CD4-positive, alpha-beta T cell treated with Interferon gamma for 1 hour (primary cell): Measurements from ENCODE around the gene AKAP6.
"Not testable (repeated sequence)": the region's sequence is repeated elsewhere in the genome, so short reads cannot be mapped to it uniquely, and the experiment has no call there.

Experiments used
- DNase-seq: peaks from one replicate; pipeline ENCODE4 v3.0.0-alpha.2; 2020

AKAP6 gene

DNA sequence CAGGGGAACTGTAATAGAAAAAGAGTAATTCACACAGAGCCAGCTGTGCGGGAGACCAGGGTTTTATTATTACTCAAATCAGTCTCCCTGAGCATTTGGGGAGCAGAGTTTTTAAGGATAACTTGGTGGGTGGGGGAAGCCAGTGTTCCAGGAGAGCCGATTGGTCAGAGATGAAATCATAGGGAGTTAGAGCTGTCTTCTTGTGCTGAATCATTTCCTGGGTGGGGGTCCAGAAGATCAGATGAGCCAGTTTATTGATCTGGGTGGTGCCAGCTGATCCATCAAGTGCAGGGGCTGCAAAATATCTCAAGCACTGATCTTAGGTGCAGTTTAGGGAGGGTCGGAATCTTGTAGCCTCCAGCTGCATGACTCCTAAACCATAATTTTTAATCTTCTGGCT, 44.1 kb downstream of the AKAP6 start:
- DNase-seq, result not testable (repeated sequence)

DNA sequence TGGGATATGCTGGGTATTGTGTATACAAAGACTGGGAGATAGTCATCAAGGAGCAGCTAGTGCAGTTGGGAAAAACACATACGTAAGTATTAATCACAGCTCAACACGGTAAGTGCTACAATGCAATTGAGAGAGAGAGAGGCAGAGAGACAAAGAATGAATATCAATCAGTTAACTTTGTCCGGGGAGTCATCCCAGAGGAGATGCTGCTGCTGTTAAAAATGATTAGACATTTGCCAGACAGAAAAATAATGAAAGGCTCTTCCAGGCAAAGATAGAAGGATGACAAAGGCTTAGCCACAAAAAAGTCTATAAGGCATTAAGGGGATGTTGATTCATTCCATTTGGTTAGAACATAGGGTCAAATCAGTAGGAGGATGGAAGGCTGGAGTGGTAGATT, 45.1 kb downstream of the AKAP6 start:
- DNase-seq, result no peak

DNA sequence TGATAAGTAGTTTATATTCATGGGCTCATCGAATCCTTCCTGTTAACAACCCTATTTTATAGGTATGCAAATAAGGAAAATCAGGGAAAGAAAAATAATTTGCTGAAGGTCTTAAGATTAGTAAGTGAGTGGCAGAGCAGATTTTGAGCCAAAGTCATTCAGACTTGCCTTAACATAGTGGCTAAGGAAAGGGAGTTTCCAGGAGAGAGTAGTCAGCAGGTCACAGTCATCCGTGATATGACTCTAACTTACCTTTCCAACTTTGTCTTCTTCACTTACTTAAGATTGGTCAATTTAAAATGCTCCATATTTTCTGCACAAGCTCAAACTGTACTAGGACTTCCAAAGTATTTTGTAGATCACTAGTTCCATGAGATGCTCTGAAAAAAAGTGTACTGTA, 46.6 kb downstream of the AKAP6 start:
- DNase-seq, result no peak

GRCh38 chr14:32377046-32377646, 48.0 kb downstream of the AKAP6 start:
- no peak for DNase-seq

- DNase-seq, result no peak
Observed at GRCh38 chr14:32378284-32378683, 49.2 kb downstream of the AKAP6 start.

GRCh38 chr14:32379447-32379846, 50.3 kb downstream of the AKAP6 start:
- DNase-seq, result no peak

DNA sequence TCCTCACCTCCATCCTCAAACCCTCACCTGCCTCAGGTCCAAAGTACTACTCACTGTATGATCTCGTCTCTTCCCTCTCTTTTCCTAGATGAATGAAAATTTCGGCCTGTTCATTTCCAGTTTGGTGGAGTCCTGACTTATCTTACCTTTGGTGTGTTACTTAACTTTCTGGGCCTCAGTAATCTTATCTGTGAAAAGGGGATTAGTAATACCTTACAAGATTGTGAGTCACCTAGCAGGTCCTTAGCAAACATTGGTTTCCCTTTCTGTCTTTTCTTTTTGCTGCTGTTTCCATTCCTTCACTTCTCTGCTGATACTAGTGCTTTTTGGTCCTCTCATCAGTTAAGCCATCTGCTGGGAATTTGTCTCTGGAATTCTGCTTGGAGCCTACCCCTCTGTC, 52.8 kb downstream of the AKAP6 start:
- DNase-seq, result no peak

DNA sequence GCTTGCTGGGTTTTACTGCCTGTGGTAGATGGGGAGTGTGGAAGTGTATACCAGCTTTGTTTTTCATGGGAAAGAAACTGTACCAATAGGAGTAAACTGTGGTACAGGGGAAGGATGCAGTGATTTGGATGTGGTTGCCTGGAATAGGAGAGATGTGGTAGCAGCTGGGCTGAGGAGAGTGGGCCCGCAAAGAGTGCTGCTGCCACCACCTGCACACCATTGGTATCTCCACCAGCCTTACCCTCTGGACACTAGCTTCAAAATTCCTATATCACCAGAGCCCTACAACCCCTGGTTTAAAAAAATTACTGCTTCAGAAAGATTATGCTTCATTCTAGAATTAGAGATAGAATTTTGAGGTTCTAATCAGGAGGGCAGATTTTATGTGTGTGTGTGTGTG, 53.6 kb downstream of the AKAP6 start:
- DNase-seq, result no peak

DNA sequence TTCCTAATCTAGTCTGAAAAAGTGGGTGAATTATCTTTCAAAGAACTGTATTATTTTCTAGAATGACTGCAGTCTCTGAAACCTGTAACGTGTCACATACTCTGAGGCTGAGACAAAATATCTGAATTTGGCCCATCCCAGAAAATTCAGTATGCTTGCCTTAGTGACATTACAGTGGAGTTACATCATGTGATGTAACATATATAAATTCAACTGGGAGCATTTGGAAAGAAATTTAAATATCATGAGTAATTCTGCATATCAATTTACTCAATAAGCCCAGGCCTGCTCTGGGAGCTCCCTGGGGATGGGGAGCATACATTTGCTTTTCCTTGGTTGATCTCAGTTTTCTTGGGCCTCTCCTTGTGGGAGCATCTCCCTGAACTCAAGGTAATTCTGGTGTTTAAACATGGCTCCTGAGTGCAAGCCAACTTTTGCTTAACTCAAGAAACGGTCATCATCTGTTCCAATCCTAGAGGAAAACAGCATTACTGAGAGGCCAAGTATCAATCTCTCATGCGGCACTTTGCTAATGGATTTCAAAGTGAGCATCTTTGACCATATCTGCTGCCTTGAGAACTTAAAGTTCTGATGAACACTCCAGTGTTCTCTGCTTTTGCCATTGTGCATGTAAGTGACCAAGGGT, 54.4 kb downstream of the AKAP6 start:
- DNase-seq, result no peak

GRCh38 chr14:32384464-32384863, 55.4 kb downstream of the AKAP6 start:
- no peak for DNase-seq

- not testable (repeated sequence) for DNase-seq
Observed at GRCh38 chr14:32387295-32387694, 58.2 kb downstream of the AKAP6 start.

GRCh38 chr14:32393119-32393518, 64.0 kb downstream of the AKAP6 start:
- no peak for DNase-seq

DNA sequence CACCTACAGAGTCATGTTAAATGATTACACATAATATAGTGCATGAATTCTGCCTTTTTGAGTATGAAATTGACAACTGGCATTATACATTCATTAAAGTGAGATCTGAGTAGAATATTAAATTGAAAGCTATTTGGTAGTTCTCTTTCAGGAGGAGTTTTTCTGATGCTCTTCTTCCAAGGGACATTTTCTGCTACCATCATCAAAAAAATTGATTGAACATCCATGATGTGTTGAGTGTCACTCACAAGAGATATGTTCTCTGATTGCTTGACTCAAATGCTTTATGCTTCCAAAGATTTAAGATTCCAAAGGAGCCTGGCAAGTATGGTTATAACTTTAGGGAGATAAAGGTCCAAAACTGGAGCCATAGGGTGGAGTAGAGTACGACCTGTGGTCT, 64.9 kb downstream of the AKAP6 start:
- DNase-seq, result no peak

- DNase-seq, result no peak
Observed at GRCh38 chr14:32396885-32397284, 67.8 kb downstream of the AKAP6 start.

GRCh38 chr14:32397861-32398640, 69.0 kb downstream of the AKAP6 start:
- no peak for DNase-seq

- DNase-seq, result no peak
Observed at GRCh38 chr14:32399920-32400319, 70.8 kb downstream of the AKAP6 start.

DNA sequence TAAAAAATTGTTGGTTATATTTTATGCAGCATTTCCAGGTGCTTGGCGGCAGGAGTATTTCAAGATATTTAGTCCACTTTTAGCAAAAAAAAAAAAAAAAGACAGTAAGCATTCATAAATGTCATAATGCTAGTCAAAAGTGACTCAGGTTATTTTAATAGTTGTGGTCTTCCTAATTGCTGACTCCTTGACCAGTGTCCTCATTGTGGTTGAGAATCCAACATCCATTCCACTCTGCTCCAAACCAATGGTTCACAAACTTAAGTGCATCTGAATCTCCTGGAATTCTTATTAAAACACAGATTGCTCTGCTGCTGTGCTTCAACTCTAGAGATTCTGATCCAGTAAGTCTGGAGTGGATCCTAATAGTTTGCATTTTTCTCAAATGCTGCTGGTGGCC, 71.4 kb downstream of the AKAP6 start:
- DNase-seq, result no peak

DNA sequence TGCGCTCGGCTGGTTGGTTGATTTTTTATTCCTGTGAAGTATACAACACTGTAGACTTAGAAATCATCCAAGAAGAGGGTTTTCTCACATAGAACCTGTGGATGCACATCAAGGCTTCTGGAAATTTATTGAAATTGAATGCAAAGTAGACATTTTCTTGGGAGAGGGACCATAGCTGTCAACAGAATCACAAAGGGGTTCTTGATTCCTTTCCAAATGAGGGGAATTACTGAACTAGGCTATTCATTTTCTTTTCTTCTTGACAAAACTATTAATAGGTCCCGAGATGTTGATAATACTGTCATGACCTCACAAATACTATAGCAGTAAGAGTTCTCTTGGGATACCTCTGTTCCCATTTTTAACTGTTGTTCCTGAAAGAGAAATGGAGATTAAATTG, 73.9 kb downstream of the AKAP6 start:
- DNase-seq, result no peak

GRCh38 chr14:32403688-32404087, 74.6 kb downstream of the AKAP6 start:
- no peak for DNase-seq

DNA sequence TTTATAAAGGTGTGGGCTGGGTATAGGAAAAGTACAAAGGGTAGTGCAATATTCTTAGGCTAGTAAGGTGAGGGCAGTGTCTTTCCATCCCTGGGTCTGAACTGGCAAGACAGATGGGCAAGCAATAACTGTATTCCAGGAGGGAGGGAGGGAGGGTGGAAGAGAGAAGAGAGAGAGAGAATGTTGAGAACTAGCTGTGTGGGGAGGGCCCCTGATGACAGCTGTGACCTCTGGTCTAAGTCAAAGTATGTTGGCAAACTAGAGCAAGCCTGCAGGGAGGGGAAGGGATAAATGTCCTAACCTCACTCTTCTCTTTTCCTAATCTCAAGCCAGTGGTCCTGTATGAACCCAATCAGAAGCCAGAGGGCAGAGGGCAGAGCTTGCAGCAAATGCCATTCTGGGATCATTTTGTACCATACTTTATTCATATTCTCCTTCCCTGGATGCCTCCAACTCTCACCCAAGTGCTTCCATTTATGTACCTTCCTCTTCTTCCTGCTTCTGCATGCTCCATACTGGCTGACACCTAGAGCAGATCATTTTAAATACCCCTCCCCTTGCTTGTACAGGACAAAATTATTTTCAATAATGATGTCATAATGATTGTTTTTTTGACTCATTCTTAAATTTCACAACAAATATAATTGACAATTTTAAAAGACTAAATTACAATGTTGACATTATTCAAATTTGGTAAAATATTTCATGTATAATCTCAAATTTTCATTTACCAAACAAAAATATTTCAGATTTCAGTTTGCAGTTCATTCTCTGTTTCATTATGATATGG, 75.9 kb downstream of the AKAP6 start:
- no peak for DNase-seq

GRCh38 chr14:32405856-32406255, 76.8 kb downstream of the AKAP6 start:
- DNase-seq, result no peak

GRCh38 chr14:32407130-32407529, 78.0 kb downstream of the AKAP6 start:
- no peak for DNase-seq

GRCh38 chr14:32408018-32408417, 78.9 kb downstream of the AKAP6 start:
- no peak for DNase-seq

DNA sequence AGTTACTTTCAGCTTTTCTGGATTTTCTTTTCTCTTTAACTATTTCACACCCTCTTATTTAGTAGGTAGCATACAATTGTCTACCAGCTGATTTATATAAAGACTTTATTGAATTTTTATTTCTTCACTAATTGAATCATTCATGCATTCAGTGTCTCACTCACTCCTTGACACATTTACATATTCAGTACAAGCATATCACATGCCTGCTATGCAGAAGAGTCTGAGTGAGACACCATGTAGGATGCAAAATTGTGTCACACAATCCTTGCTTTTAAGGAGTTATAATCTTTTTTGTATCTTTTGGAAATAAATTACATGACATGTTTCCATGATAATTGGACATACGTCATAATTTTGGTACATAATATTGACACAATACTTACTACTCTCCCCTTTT, 83.0 kb downstream of the AKAP6 start:
- no peak for DNase-seq
